HepG2 (cell line): ENCODE data around the gene DCAF16. TPM values are rescaled to one million over a fixed set of nuclear protein-coding genes. Genes with fewer than 3 reads are reported as not detected.
A peak's percentile ranks its signal among the peaks of the same experiment; 100 is the strongest.

Source experiments
- ATAC-seq: fragments of 200-7000 bp; cut with Tn5 transposase; 3 replicates; pipeline ENCODE4 v1.9.1; 2020; ENCODE audit warnings: mild to moderate bottlenecking, moderate library complexity
- BruUV-seq: library from RNA; stranded (reverse); fragments of 400-500 nt; replicated peaks from 2 replicates; lab custom pipeline; 2021; lab: Mats Ljungman, UMichigan
- CTCF ChIA-PET: fragments of 300-600 bp; formaldehyde crosslinking; extraction: SDS; loops from one replicate; lab custom pipeline; 2021; ENCODE audit warnings: low total read pairs, inconsistent platforms, low intra/inter-chr PET ratio; lab: Yijun Ruan, JAX
- POLR2A ChIA-PET: fragments of 350-600 bp; sonication (Branson Sonifier 250); formaldehyde crosslinking; loops from one replicate; lab custom pipeline; 2020; ENCODE audit warnings: antibody characterized with exemption, inconsistent platforms; lab: Yijun Ruan, JAX
- DNase-seq: peaks from one replicate; pipeline ENCODE4 v3.0.0-alpha.2; 2015; ENCODE audit warnings: low spot score
- FAIRE-seq: peaks from 3 replicates; lab custom pipeline; 2011; peaks lifted over from hg19 to GRCh38; lab: Jason Lieb, UNC
- H2AFZ ChIP-seq: one replicate; pipeline ENCODE4 v1.6.1; 2011; ENCODE audit warnings: low read length, inconsistent platforms
- H3K27ac ChIP-seq: fragments of 300-600 bp; 3 replicates; pipeline ENCODE4 v1.8.0; 2011; ENCODE audit warnings: mixed run types, mild to moderate bottlenecking, mixed read lengths, low read length, inconsistent platforms; ENCODE audit not compliant: insufficient read depth; ENCODE audit errors: extremely low read length
- H3K27me3 ChIP-seq, 2 experiments: fragments of 200-600 bp in 1 of 2; 2 replicates in 1 of 2; 3 replicates in 1 of 2; pipeline versions ENCODE4 v1.6.0 to v1.8.0; 2011; ENCODE audit warnings: low read length in 2 of 2, mild to moderate bottlenecking in 2 of 2, moderate library complexity in 2 of 2, inconsistent platforms in 1 of 2; ENCODE audit not compliant: insufficient read depth in 2 of 2, control insufficient read depth in 1 of 2
- H3K36me3 ChIP-seq, 2 experiments: fragments of 200-600 bp in 1 of 2; replicated peaks in 1 of 2; 2 replicates in 1 of 2; 3 replicates in 1 of 2; pipeline versions ENCODE4 v1.5.1 to v1.8.0; 2011; ENCODE audit warnings: low read length in 2 of 2, inconsistent platforms in 1 of 2; ENCODE audit not compliant: insufficient read depth in 2 of 2, control insufficient read depth in 1 of 2
- H3K4me1 ChIP-seq: 2 replicates; pipeline ENCODE4 v1.5.1; 2012; ENCODE audit warnings: low read length, inconsistent platforms; ENCODE audit not compliant: insufficient read depth
- H3K4me2 ChIP-seq: 2 replicates; pipeline ENCODE4 v1.6.0; 2011; ENCODE audit warnings: low read depth, low read length, inconsistent platforms
- H3K4me3 ChIP-seq, 3 experiments: fragments of 200-600 bp in 1 of 3; sonication (generic), shearing (Covaris generic) in 1 of 3; replicated peaks in 1 of 3; 2 replicates each; pipeline ENCODE4 v1.5.1; 2011 to 2016; ENCODE audit warnings: low read length in 3 of 3, inconsistent platforms in 2 of 3, low read depth in 2 of 3, mild to moderate bottlenecking in 2 of 3, control low read depth in 1 of 3, mixed read lengths in 1 of 3; ENCODE audit not compliant: insufficient read depth in 1 of 3
- H3K79me2 ChIP-seq: one replicate; pipeline ENCODE4 v1.6.1; 2011; ENCODE audit warnings: low read length, inconsistent platforms; ENCODE audit not compliant: insufficient read depth
- H3K9ac ChIP-seq: 2 replicates; pipeline ENCODE4 v1.6.0; 2011; ENCODE audit warnings: mild to moderate bottlenecking, low read depth, low read length, inconsistent platforms; ENCODE audit not compliant: insufficient read depth
- H3K9me3 ChIP-seq: 2 replicates; pipeline ENCODE4 v1.5.1; 2012; ENCODE audit warnings: mild to moderate bottlenecking, low read length
- H4K20me1 ChIP-seq: 2 replicates; pipeline ENCODE4 v1.6.0; 2011; ENCODE audit warnings: inconsistent platforms, mild to moderate bottlenecking, low read length, moderate library complexity; ENCODE audit not compliant: insufficient read depth
- TBX2 ChIP-seq: sonication (generic); formaldehyde crosslinking; IDR thresholded peaks from 2 replicates; pipeline ENCODE4 v1.5.0; 2020; ENCODE audit warnings: missing genetic modification reagents, mild to moderate bottlenecking, borderline replicate concordance
- ZNF737 ChIP-seq: sonication (generic); formaldehyde crosslinking; IDR thresholded peaks from 2 replicates; pipeline ENCODE4 v1.5.0; 2020; ENCODE audit warnings: missing genetic modification reagents, mild to moderate bottlenecking, borderline replicate concordance
- WGBS: methylation state at CpG from one replicate; pipeline ENCODE4 v1.1.6; 2017; ENCODE audit warnings: low lambda C conversion rate; 5-methylcytosine and 5-hydroxymethylcytosine counted together
- in situ Hi-C: cut with HindIII; loops from 2 replicates; pipeline ENCODE4 v1.10.0; 2017; ENCODE audit warnings: low pct_unique_long_range_greater_than_20kb; ENCODE audit not compliant: extremely low pct_ligation_motif_present
- intact Hi-C: fragments of 100-400 bp; cut with micrococcal nuclease; formaldehyde crosslinking; loops from one replicate; pipeline ENCODE4 v1.10.0; 2022; ENCODE audit not compliant: unreplicated experiment
- polyA plus RNA-seq, 8 experiments: library from polyadenylated mRNA; depleted of rRNA in 3 of 8; stranded (reverse) in 7 of 8; unstranded in 1 of 8; fragments of >200 nt; fragmentation: Illumina TruSeq in 4 of 8; extraction: Trizol in 4 of 8; gene quantifications; 2 replicates each; pipeline versions ENCODE4 v1.2.1 to v1.2.3, GENCODE V29; 2011 to 2016; ENCODE audit warnings: low read depth in 4 of 8, missing spikeins in 1 of 8, mixed read lengths in 1 of 8; ENCODE audit not compliant: insufficient read depth in 1 of 8
- total RNA-seq, 5 experiments: library from RNA; depleted of rRNA; stranded (reverse); fragments of >200 nt; fragmentation: Illumina TruSeq; extraction: Trizol; gene quantifications; 2 replicates each; pipeline ENCODE4 v1.2.3, GENCODE V29; 2016; ENCODE audit warnings: low read depth in 1 of 5
- TF ChIP-seq, protein P1 (sequence below): sonication (generic); formaldehyde crosslinking; IDR thresholded peaks from 2 replicates; pipeline ENCODE4 v1.5.0; 2020; ENCODE audit warnings: missing genetic modification reagents
- TF ChIP-seq, protein P2 (sequence below): sonication (generic); formaldehyde crosslinking; IDR thresholded peaks from 2 replicates; pipeline ENCODE4 v1.4.0; 2020; ENCODE audit warnings: mild to moderate bottlenecking, missing genetic modification reagents
- TF ChIP-seq, protein P3 (sequence below): IDR thresholded peaks from 2 replicates; pipeline ENCODE4 v1.6.1; 2016; ENCODE audit warnings: low read depth

The DCAF16 gene
- total and polyA plus RNA-seq, 2 of the 13 experiments (the other 11 are each of a cell fraction or from before 2014, with no cell fraction given) = 37.5 to 41.9 TPM

DNA sequence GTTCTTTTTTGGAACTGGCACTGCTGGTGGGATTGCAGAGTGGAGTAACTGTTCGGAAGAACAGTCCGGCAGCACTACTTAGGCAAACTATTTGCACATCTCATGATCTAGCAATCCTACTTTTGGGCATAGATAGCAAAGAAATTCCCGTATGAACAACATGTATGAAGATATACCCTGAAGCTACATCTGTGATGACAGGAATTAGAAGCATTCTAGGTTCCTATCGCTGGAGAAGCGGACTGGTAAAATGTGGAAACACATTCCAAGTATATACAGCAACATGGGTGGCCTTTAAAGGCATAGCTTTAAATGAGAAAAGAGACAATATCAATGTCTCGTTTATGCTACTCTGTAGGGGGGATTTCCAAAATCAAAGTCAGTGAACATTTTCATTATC lies 3.1 kb downstream of the DCAF16 start:
- in situ Hi-C loops = loop anchor here (10.0 kb wide), 1 partner anchor 253 kb away; no protein-coding TSS in a partner anchor
- Histone ChIP-seq H3K4me1 (peaks cover 34% of the 10 kb centered on the region), H3K4me2 (peak overlapping the region; percentile 92), H3K9ac (peak overlapping the region; percentile 47; the same call in 1 of the 2 replicates), H3K79me2 (peaks cover 79% of the 10 kb centered on the region), H3K9me3 (no peaks in the 10 kb centered on the region), H4K20me1 (peaks cover 34% of the 10 kb centered on the region), H3K36me3 (peaks cover 8 to 32% of the 10 kb centered on the region in 2 experiments), H3K27me3 (no peaks in the 10 kb centered on the region; a peak in 1 of 5 replicates), H2AFZ (no peak overlapping the region)
- FAIRE-seq = no peak
- no peak for ATAC-seq
- POLR2A ChIA-PET = no interaction called here
- no peak for DNase-seq
- 80% methylated on average over 6 of the region's 6 CpGs for WGBS
- BruUV-seq = no TSS peak
- no peak for TF ChIP-seq TBX2 (CRISPR knock-in tag)
- TF ChIP-seq, protein P1, sequence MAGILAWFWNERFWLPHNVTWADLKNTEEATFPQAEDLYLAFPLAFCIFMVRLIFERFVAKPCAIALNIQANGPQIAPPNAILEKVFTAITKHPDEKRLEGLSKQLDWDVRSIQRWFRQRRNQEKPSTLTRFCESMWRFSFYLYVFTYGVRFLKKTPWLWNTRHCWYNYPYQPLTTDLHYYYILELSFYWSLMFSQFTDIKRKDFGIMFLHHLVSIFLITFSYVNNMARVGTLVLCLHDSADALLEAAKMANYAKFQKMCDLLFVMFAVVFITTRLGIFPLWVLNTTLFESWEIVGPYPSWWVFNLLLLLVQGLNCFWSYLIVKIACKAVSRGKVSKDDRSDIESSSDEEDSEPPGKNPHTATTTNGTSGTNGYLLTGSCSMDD (CRISPR knock-in tag) = no peak
- TF ChIP-seq, protein P2, sequence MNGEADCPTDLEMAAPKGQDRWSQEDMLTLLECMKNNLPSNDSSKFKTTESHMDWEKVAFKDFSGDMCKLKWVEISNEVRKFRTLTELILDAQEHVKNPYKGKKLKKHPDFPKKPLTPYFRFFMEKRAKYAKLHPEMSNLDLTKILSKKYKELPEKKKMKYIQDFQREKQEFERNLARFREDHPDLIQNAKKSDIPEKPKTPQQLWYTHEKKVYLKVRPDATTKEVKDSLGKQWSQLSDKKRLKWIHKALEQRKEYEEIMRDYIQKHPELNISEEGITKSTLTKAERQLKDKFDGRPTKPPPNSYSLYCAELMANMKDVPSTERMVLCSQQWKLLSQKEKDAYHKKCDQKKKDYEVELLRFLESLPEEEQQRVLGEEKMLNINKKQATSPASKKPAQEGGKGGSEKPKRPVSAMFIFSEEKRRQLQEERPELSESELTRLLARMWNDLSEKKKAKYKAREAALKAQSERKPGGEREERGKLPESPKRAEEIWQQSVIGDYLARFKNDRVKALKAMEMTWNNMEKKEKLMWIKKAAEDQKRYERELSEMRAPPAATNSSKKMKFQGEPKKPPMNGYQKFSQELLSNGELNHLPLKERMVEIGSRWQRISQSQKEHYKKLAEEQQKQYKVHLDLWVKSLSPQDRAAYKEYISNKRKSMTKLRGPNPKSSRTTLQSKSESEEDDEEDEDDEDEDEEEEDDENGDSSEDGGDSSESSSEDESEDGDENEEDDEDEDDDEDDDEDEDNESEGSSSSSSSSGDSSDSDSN (CRISPR knock-in tag) = no peak
- no peak for TF ChIP-seq ZNF737 (CRISPR knock-in tag)
- TF ChIP-seq, protein P3, sequence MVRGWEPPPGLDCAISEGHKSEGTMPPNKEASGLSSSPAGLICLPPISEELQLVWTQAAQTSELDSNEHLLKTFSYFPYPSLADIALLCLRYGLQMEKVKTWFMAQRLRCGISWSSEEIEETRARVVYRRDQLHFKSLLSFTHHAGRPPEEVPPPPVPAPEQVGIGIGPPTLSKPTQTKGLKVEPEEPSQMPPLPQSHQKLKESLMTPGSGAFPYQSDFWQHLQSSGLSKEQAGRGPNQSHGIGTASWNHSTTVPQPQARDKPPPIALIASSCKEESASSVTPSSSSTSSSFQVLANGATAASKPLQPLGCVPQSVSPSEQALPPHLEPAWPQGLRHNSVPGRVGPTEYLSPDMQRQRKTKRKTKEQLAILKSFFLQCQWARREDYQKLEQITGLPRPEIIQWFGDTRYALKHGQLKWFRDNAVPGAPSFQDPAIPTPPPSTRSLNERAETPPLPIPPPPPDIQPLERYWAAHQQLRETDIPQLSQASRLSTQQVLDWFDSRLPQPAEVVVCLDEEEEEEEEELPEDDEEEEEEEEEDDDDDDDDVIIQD (CRISPR knock-in tag) = no peak
- TF ChIP-seq, all 625 proteins: peak for 0
- intact Hi-C loops = loop anchor here (5.0 kb wide), 1 partner anchor 210 kb away; no protein-coding TSS in a partner anchor
- no peak overlapping the region for H3K27ac ChIP-seq
- CTCF ChIA-PET = no interaction called here
- H3K4me3 ChIP-seq = peak overlapping the region; percentile 19 to 93 (median 38); a peak in 5 of 6 replicates
